ENCODE results near the gene DNAAF9.

DNA sequence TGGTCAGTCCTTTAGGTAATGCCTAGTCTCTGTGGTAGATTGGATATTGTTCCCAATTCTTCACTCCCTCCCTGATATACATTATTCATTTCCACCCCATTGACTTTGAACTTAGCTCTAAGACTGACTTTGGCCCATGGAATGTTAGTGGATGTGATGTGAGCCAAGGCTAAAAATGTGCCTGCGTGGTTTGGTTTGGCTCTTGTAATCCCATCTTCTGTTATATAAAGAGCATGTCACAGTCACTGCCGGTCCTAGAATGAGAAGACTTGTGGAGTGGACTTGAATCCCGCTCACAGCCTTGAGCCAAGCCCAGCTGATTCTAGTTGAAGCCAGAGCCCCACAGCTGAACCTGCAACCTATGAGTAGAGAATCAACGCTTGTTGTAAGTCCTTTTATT, 23.6 kb upstream of the DNAAF9 start:
- TF ChIP-seq, protein P1, sequence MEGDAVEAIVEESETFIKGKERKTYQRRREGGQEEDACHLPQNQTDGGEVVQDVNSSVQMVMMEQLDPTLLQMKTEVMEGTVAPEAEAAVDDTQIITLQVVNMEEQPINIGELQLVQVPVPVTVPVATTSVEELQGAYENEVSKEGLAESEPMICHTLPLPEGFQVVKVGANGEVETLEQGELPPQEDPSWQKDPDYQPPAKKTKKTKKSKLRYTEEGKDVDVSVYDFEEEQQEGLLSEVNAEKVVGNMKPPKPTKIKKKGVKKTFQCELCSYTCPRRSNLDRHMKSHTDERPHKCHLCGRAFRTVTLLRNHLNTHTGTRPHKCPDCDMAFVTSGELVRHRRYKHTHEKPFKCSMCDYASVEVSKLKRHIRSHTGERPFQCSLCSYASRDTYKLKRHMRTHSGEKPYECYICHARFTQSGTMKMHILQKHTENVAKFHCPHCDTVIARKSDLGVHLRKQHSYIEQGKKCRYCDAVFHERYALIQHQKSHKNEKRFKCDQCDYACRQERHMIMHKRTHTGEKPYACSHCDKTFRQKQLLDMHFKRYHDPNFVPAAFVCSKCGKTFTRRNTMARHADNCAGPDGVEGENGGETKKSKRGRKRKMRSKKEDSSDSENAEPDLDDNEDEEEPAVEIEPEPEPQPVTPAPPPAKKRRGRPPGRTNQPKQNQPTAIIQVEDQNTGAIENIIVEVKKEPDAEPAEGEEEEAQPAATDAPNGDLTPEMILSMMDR (IDR thresholded peaks at IDR 0.05): no peak
- TF ChIP-seq ZFX (IDR thresholded peaks at IDR 0.05; ENCODE audit: borderline replicate concordance): no peak
